Smooth muscle cell (in vitro differentiated cells): ENCODE measurements around the gene PDE5A. TPM values are rescaled to one million over a fixed set of nuclear protein-coding genes. Genes with fewer than 3 reads are reported as not detected.

Experiments used
- DNase-seq: peaks from one replicate; lab custom pipeline; 2025; ENCODE audit not compliant: unreplicated experiment; lab: John Stamatoyannopoulos, UW
- H2AFZ ChIP-seq: fragments of 200-600 bp; sonication (generic); 2 replicates; pipeline ENCODE4 v1.6.0; 2016; ENCODE audit warnings: antibody characterized with exemption, low read depth, mild to moderate bottlenecking
- H3F3A ChIP-seq: fragments of 200-600 bp; sonication (generic); 2 replicates; pipeline ENCODE4 v1.6.0; 2017; ENCODE audit warnings: antibody characterized with exemption, low read depth
- H3K27ac ChIP-seq: fragments of 200-600 bp; sonication (generic); 2 replicates; pipeline ENCODE4 v1.5.1; 2016; ENCODE audit warnings: low read depth, mild to moderate bottlenecking
- H3K27me3 ChIP-seq: fragments of 200-600 bp; sonication (generic); 2 replicates; pipeline ENCODE4 v1.6.1; 2016; ENCODE audit warnings: low read depth, mild to moderate bottlenecking
- H3K36me3 ChIP-seq: fragments of 200-600 bp; sonication (generic); 2 replicates; pipeline ENCODE4 v1.5.1; 2016; ENCODE audit warnings: low read depth
- H3K4me1 ChIP-seq: fragments of 200-600 bp; sonication (generic); 2 replicates; pipeline ENCODE4 v1.5.1; 2016; ENCODE audit warnings: low read depth
- H3K4me2 ChIP-seq: fragments of 200-600 bp; sonication (generic); 2 replicates; pipeline ENCODE4 v1.6.0; 2016; ENCODE audit warnings: mild to moderate bottlenecking
- H3K4me3 ChIP-seq: fragments of 200-600 bp; sonication (generic); 2 replicates; pipeline ENCODE4 v1.5.1; 2016; ENCODE audit warnings: mild to moderate bottlenecking
- H3K79me2 ChIP-seq: fragments of 200-600 bp; sonication (generic); 2 replicates; pipeline ENCODE4 v1.6.0; 2016; ENCODE audit warnings: low read depth, mild to moderate bottlenecking
- H3K9ac ChIP-seq: fragments of 200-600 bp; sonication (generic); 2 replicates; pipeline ENCODE4 v1.6.0; 2016; ENCODE audit warnings: low read depth
- H3K9me3 ChIP-seq: fragments of 200-600 bp; sonication (generic); replicated peaks from 2 replicates; pipeline ENCODE4 v1.5.1; 2016; ENCODE audit warnings: low read depth
- H4K20me1 ChIP-seq: fragments of 200-600 bp; sonication (generic); 2 replicates; pipeline ENCODE4 v1.6.0; 2016; ENCODE audit warnings: low read depth
- WGBS: methylation state at CpG from one replicate; pipeline ENCODE4 v1.1.7; 2016; ENCODE audit warnings: low lambda C conversion rate; 5-methylcytosine and 5-hydroxymethylcytosine counted together
- polyA plus RNA-seq: library from polyadenylated mRNA; unstranded; fragments of >200 nt; fragmentation: Nextera tagmentation; extraction: Ambion mirVana; gene quantifications from 2 replicates; pipeline ENCODE4 v1.2.1, GENCODE V29; 2016
- total RNA-seq: library from RNA; depleted of rRNA; stranded (reverse); fragments of >200 nt; gene quantifications from 2 replicates; pipeline ENCODE4 v1.2.3, GENCODE V29; 2014
- TF ChIP-seq, protein P1 (sequence below): fragments of 200-600 bp; sonication (generic); IDR thresholded peaks from 2 replicates; pipeline ENCODE4 v1.5.1; 2017; ENCODE audit warnings: borderline replicate concordance, mild to moderate bottlenecking, antibody characterized with exemption; ENCODE audit not compliant: insufficient read depth, poor library complexity, severe bottlenecking

Gene PDE5A
- total and polyA plus RNA-seq, 2 experiments from 2014 or later: 4.1 to 18.3 TPM

GRCh38 chr4:119508281-119508680 is 120.3 kb downstream of the PDE5A start:
- Histone ChIP-seq H3K27me3 (no peaks in the 10 kb centered on the region), H3K4me1 (no peaks in the 10 kb centered on the region), H3F3A (no peaks in the 10 kb centered on the region), H3K9ac (no peak overlapping the region), H3K27ac (no peak overlapping the region), H2AFZ (no peak overlapping the region), H3K4me3 (no peak overlapping the region), H3K36me3 (no peaks in the 10 kb centered on the region), H3K9me3 (no peaks in the 10 kb centered on the region), H3K4me2 (no peak overlapping the region), H4K20me1 (no peaks in the 10 kb centered on the region), H3K79me2 (no peaks in the 10 kb centered on the region)
- WGBS: 16% methylated on average over 1 of the region's 1 CpG
- TF ChIP-seq, protein P1, sequence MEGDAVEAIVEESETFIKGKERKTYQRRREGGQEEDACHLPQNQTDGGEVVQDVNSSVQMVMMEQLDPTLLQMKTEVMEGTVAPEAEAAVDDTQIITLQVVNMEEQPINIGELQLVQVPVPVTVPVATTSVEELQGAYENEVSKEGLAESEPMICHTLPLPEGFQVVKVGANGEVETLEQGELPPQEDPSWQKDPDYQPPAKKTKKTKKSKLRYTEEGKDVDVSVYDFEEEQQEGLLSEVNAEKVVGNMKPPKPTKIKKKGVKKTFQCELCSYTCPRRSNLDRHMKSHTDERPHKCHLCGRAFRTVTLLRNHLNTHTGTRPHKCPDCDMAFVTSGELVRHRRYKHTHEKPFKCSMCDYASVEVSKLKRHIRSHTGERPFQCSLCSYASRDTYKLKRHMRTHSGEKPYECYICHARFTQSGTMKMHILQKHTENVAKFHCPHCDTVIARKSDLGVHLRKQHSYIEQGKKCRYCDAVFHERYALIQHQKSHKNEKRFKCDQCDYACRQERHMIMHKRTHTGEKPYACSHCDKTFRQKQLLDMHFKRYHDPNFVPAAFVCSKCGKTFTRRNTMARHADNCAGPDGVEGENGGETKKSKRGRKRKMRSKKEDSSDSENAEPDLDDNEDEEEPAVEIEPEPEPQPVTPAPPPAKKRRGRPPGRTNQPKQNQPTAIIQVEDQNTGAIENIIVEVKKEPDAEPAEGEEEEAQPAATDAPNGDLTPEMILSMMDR: no peak
- no peak for DNase-seq

DNA sequence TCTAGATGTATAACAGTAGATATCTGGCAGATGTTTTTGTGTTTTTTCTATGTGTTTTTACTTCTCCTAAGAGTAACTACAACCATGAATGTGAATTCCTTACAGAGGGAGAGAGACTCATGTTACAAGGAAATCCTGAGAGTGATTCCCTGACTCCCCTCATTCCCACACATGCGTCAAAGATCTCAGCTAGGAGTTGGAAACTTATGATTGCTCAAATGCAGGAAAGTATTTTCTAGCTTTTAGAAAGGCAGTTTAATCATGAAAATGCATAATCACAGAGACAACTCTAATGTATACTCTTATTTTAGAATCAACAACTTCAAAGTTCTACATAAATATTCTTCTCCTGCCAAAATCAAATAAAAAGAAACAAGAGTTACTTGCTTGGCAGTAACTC is 121.8 kb downstream of the PDE5A start:
- Histone ChIP-seq H3K9me3 (no peaks in the 10 kb centered on the region), H3K9ac (no peak overlapping the region), H3K4me2 (no peak overlapping the region), H4K20me1 (no peaks in the 10 kb centered on the region), H3K4me3 (no peak overlapping the region), H3K79me2 (no peaks in the 10 kb centered on the region), H2AFZ (no peak overlapping the region), H3K27ac (no peak overlapping the region), H3K27me3 (no peaks in the 10 kb centered on the region), H3K4me1 (no peaks in the 10 kb centered on the region), H3K36me3 (no peaks in the 10 kb centered on the region), H3F3A (no peaks in the 10 kb centered on the region)
- 75% methylated on average over 1 of the region's 1 CpG for WGBS
- DNase-seq: no peak
- TF ChIP-seq, protein P1: no peak

- no peaks in the 10 kb centered on the region for H3K79me2 ChIP-seq
These were observed 124.0 kb downstream of the PDE5A start for GRCh38 chr4:119504616-119505015.

DNA sequence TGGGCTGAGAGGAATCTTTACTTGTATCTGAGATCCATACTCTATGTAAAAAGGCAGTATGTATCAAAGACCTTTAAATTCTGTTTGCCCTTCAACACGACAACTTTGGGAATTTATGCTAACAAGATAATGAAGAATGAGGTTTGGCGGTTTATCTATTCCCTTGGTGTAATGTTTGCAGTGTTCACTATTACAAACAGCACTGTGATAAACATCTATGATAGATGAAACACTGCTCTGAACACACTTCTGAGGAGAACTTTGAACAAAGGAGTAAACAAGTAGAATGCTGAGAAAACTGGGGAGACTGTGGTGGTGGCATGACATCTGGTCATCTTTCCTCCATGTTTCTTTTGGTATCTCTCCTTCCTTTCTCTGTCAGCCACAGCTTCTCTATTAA is 126.9 kb downstream of the PDE5A start:
- TF ChIP-seq, protein P1: no peak
- Histone ChIP-seq H3K9me3 (no peaks in the 10 kb centered on the region), H3K4me3 (no peak overlapping the region), H3K4me1 (no peaks in the 10 kb centered on the region), H3K9ac (no peak overlapping the region), H3K4me2 (no peak overlapping the region), H3K79me2 (no peaks in the 10 kb centered on the region), H3K27me3 (no peaks in the 10 kb centered on the region), H4K20me1 (no peaks in the 10 kb centered on the region), H3K36me3 (no peaks in the 10 kb centered on the region), H2AFZ (no peak overlapping the region), H3K27ac (no peak overlapping the region), H3F3A (no peaks in the 10 kb centered on the region)
- no peak for DNase-seq
- WGBS: 93% methylated on average over 2 of the region's 2 CpGs

More at GRCh38 chr4:119504616-119505015, 124.0 kb downstream of the PDE5A start:
- Histone ChIP-seq H2AFZ (no peak overlapping the region), H3K27ac (no peak overlapping the region), H3F3A (no peaks in the 10 kb centered on the region), H3K4me1 (no peaks in the 10 kb centered on the region), H3K4me2 (no peak overlapping the region), H3K9ac (no peak overlapping the region), H3K9me3 (no peaks in the 10 kb centered on the region), H3K36me3 (no peaks in the 10 kb centered on the region), H3K27me3 (no peaks in the 10 kb centered on the region), H4K20me1 (no peaks in the 10 kb centered on the region), H3K4me3 (no peak overlapping the region)
- TF ChIP-seq, protein P1: no peak
- WGBS: 94% methylated on average over 1 of the region's 1 CpG
- no peak for DNase-seq
